Ishikawa (cell line): ENCODE results near the gene PNMA6E.

Experiments
- CEBPB ChIP-seq: IDR thresholded peaks from 2 replicates; pipeline ENCODE4 v1.6.1; 2012
- CREB1 ChIP-seq: IDR thresholded peaks from 2 replicates; pipeline ENCODE4 v1.6.1; 2012; ENCODE audit warnings: low read depth
- EGR1 ChIP-seq: IDR thresholded peaks from 2 replicates; pipeline ENCODE4 v1.6.1; 2012
- EP300 ChIP-seq: IDR thresholded peaks from 2 replicates; pipeline ENCODE4 v1.6.1; 2012; ENCODE audit warnings: borderline replicate concordance
- FOXM1 ChIP-seq: IDR thresholded peaks from 2 replicates; pipeline ENCODE4 v1.6.1; 2012; ENCODE audit warnings: low read depth, borderline replicate concordance
- MAX ChIP-seq: IDR thresholded peaks from 2 replicates; pipeline ENCODE4 v1.6.1; 2012
- NFIC ChIP-seq: IDR thresholded peaks from 2 replicates; pipeline ENCODE4 v1.6.1; 2012
- RAD21 ChIP-seq: IDR thresholded peaks from 2 replicates; pipeline ENCODE4 v1.6.1; 2012; ENCODE audit warnings: low read depth
- REST ChIP-seq: IDR thresholded peaks from 2 replicates; pipeline ENCODE4 v1.6.1; 2012; ENCODE audit warnings: low read depth, mild to moderate bottlenecking
- TAF1 ChIP-seq: IDR thresholded peaks from 2 replicates; pipeline ENCODE4 v1.6.1; 2012; ENCODE audit warnings: low read depth, mild to moderate bottlenecking
- TCF12 ChIP-seq: IDR thresholded peaks from 2 replicates; pipeline ENCODE4 v1.6.1; 2012; ENCODE audit warnings: low read depth
- TEAD4 ChIP-seq: IDR thresholded peaks from 2 replicates; pipeline ENCODE4 v1.6.1; 2012
- USF1 ChIP-seq: IDR thresholded peaks from 2 replicates; pipeline ENCODE4 v1.6.1; 2012
- YY1 ChIP-seq: IDR thresholded peaks from 2 replicates; pipeline ENCODE4 v1.6.1; 2012; ENCODE audit warnings: low read depth
- ZBTB7A ChIP-seq: IDR thresholded peaks from 2 replicates; pipeline ENCODE4 v1.6.1; 2012; ENCODE audit warnings: low read depth

PNMA6E gene

GRCh38 chrX:153417637-153418036 is 16.5 kb upstream of the PNMA6E start:
- TF ChIP-seq REST = no peak
- TF ChIP-seq EGR1 = no peak
- no peak for TF ChIP-seq TEAD4
- no peak for TF ChIP-seq TAF1
- TF ChIP-seq YY1 = no peak
- no peak for TF ChIP-seq MAX
- no peak for TF ChIP-seq RAD21
- no peak for TF ChIP-seq FOXM1

GRCh38 chrX:153416781-153417450 is 15.8 kb upstream of the PNMA6E start:
- TF ChIP-seq YY1 = no peak
- no peak for TF ChIP-seq TCF12
- TF ChIP-seq FOXM1 = no peak
- no peak for TF ChIP-seq EP300
- TF ChIP-seq CREB1 = no peak
- TF ChIP-seq TEAD4 = no peak
- 0 out of 2 replicates have a peak, but pooled peaks have one; percentile 57 for TF ChIP-seq MAX
- no peak for TF ChIP-seq NFIC
- no peak for TF ChIP-seq ZBTB7A
- no peak for TF ChIP-seq TAF1
- TF ChIP-seq RAD21 = no peak
- TF ChIP-seq CEBPB = no peak
- no peak for TF ChIP-seq REST
- TF ChIP-seq EGR1 = no peak
- TF ChIP-seq USF1 = peak; percentile 86

GRCh38 chrX:153414856-153415510 is 13.8 kb upstream of the PNMA6E start:
- TF ChIP-seq YY1 (no peak), MAX (no peak), ZBTB7A (no peak), REST (no peak), USF1 (no peak)

- no peak for TF ChIP-seq ZBTB7A
- TF ChIP-seq RAD21 = no peak
- TF ChIP-seq TCF12 = no peak
- no peak for TF ChIP-seq CEBPB
- TF ChIP-seq MAX = no peak
- no peak for TF ChIP-seq YY1
Observed at GRCh38 chrX:153413731-153414130, 12.6 kb upstream of the PNMA6E start.
